GM12878 (cell line): ENCODE measurements around the gene ZNF688. TPM values are rescaled to one million over a fixed set of nuclear protein-coding genes. Genes with fewer than 3 reads are reported as not detected.
"Not testable (repeated sequence)": the region's sequence is repeated elsewhere in the genome, so short reads cannot be mapped to it uniquely, and the experiment has no call there.

Source experiments
- ATAC-seq: fragments of 200-7000 bp; cut with Tn5 transposase; 3 replicates; pipeline ENCODE4 v1.9.1; 2020; ENCODE audit warnings: mild to moderate bottlenecking, moderate library complexity
- BruUV-seq: library from RNA; stranded (reverse); fragments of 400-500 nt; replicated peaks from 2 replicates; lab custom pipeline; 2021; lab: Mats Ljungman, UMichigan
- CTCF ChIA-PET: fragments of 300-600 bp; sonication (Branson Sonifier 250); formaldehyde crosslinking; extraction: SDS; loops from one replicate; lab custom pipeline; 2021; ENCODE audit warnings: inconsistent platforms; lab: Yijun Ruan, JAX
- POLR2A ChIA-PET: fragments of 350-600 bp; formaldehyde crosslinking; extraction: SDS; loops from one replicate; lab custom pipeline; 2021; ENCODE audit warnings: inconsistent platforms; lab: Charles Lee
- RAD21 ChIA-PET: fragments of 300-600 bp; sonication (Branson Sonifier 250); formaldehyde crosslinking; loops from one replicate; lab custom pipeline; 2023; ENCODE audit warnings: antibody characterized with exemption; ENCODE audit not compliant: unreplicated experiment; lab: Charles Lee
- SMC1A ChIA-PET: fragments of 300-600 bp; sonication (Branson Sonifier 250); formaldehyde crosslinking; loops from one replicate; lab custom pipeline; 2023; ENCODE audit not compliant: unreplicated experiment, uncharacterized antibody; lab: Charles Lee
- DNase-seq: peaks from one replicate; pipeline ENCODE4 v3.0.0-alpha.2; 2011; ENCODE audit warnings: low read depth, low spot score
- FAIRE-seq: peaks from 3 replicates; lab custom pipeline; 2011; peaks lifted over from hg19 to GRCh38; lab: Jason Lieb, UNC
- H2AFZ ChIP-seq: 2 replicates; pipeline ENCODE4 v1.6.0; 2011; ENCODE audit warnings: low read depth, low read length, control low read depth; ENCODE audit not compliant: control insufficient read depth
- H3K27ac ChIP-seq: 2 replicates; pipeline ENCODE4 v1.5.1; 2011; ENCODE audit warnings: control low read depth; ENCODE audit not compliant: control insufficient read depth, insufficient read depth
- H3K27me3 ChIP-seq, 2 experiments: replicated peaks in 1 of 2; 2 replicates each; pipeline versions ENCODE4 v1.6.0 to v1.6.1; 2011; ENCODE audit warnings: low read length in 1 of 2; ENCODE audit not compliant: control insufficient read depth in 2 of 2, insufficient read depth in 2 of 2
- H3K36me3 ChIP-seq, 2 experiments: 2 replicates each; pipeline ENCODE4 v1.5.1; 2011; ENCODE audit warnings: low read length in 1 of 2; ENCODE audit not compliant: control insufficient read depth in 2 of 2, insufficient read depth in 2 of 2
- H3K4me1 ChIP-seq: 2 replicates; pipeline ENCODE4 v1.6.1; 2011; ENCODE audit warnings: mild to moderate bottlenecking, low read length, moderate library complexity, mixed read lengths; ENCODE audit not compliant: control insufficient read depth, insufficient read depth
- H3K4me2 ChIP-seq: 2 replicates; pipeline ENCODE4 v1.6.0; 2011; ENCODE audit warnings: control low read depth; ENCODE audit not compliant: control insufficient read depth, insufficient read depth
- H3K4me3 ChIP-seq: fragments of 200-600 bp; sonication (generic); 2 replicates; pipeline ENCODE4 v1.5.1; 2016
- H3K79me2 ChIP-seq: 2 replicates; pipeline ENCODE4 v1.6.0; 2011; ENCODE audit warnings: low read length; ENCODE audit not compliant: control insufficient read depth, insufficient read depth
- H3K9ac ChIP-seq: 2 replicates; pipeline ENCODE4 v1.8.0; 2011; ENCODE audit warnings: low read length, control low read depth, mixed read lengths; ENCODE audit not compliant: control insufficient read depth, insufficient read depth
- H3K9me3 ChIP-seq: replicated peaks from 3 replicates; pipeline ENCODE4 v1.5.1; 2011; ENCODE audit warnings: mild to moderate bottlenecking, low read length; ENCODE audit not compliant: control insufficient read depth, insufficient read depth
- H4K20me1 ChIP-seq: 2 replicates; pipeline ENCODE4 v1.6.0; 2011; ENCODE audit not compliant: control insufficient read depth, insufficient read depth
- CEBPZ ChIP-seq: fragments of 150-350 bp; IDR thresholded peaks from 2 replicates; pipeline ENCODE4 v1.6.1; 2016; ENCODE audit warnings: low read depth, low read length
- EP300 ChIP-seq, 2 experiments: fragments of 150-350 bp in 1 of 2; IDR thresholded peaks; 2 replicates each; pipeline ENCODE4 v1.6.1; 2011 to 2012; ENCODE audit warnings: low read depth in 2 of 2, low read length in 2 of 2, borderline replicate concordance in 1 of 2, improper control_type of control experiment in 1 of 2, inconsistent platforms in 1 of 2; ENCODE audit not compliant: control insufficient read depth in 1 of 2
- JUND ChIP-seq: IDR thresholded peaks from 2 replicates; pipeline ENCODE4 v1.6.1; 2012; ENCODE audit warnings: low read depth, mild to moderate bottlenecking, low read length, improper control_type of control experiment, moderate library complexity
- KLF5 ChIP-seq: fragments of 450-650 bp; IDR thresholded peaks from 2 replicates; pipeline ENCODE4 v1.6.1; 2014; ENCODE audit warnings: mild to moderate bottlenecking; ENCODE audit not compliant: partially characterized antibody
- LARP7 ChIP-seq: fragments of 450-650 bp; IDR thresholded peaks from 2 replicates; pipeline ENCODE4 v1.6.1; 2017; ENCODE audit warnings: mild to moderate bottlenecking
- MEF2B ChIP-seq: fragments of 450-650 bp; IDR thresholded peaks from 2 replicates; pipeline ENCODE4 v1.6.1; 2018; ENCODE audit warnings: mild to moderate bottlenecking, moderate library complexity; ENCODE audit not compliant: partially characterized antibody, poor library complexity, severe bottlenecking
- SREBF2 ChIP-seq: IDR thresholded peaks from 2 replicates; pipeline ENCODE4 v1.6.1; 2012; ENCODE audit warnings: mild to moderate bottlenecking, low read length
- ZNF207 ChIP-seq: fragments of 450-650 bp; IDR thresholded peaks from 2 replicates; pipeline ENCODE4 v1.6.1; 2014; ENCODE audit warnings: antibody characterized with exemption, mild to moderate bottlenecking, borderline replicate concordance
- ZSCAN29 ChIP-seq: fragments of 450-650 bp; IDR thresholded peaks from 2 replicates; pipeline ENCODE4 v1.6.1; 2017; ENCODE audit warnings: mild to moderate bottlenecking, moderate library complexity
- WGBS: methylation state at CpG from one replicate; pipeline ENCODE4 v1.1.6; 2016; ENCODE audit warnings: low lambda C conversion rate; ENCODE audit not compliant: insufficient replicate concordance, insufficient coverage; ENCODE audit errors: missing lambda C conversion rate; 5-methylcytosine and 5-hydroxymethylcytosine counted together
- in situ Hi-C: fragments of 300-500 bp; cut with MboI; formaldehyde crosslinking; loops from 9 replicates; pipeline ENCODE4 v1.14.3; 2018; ENCODE audit warnings: mixed read lengths
- intact Hi-C: fragments of 100-400 bp; cut with micrococcal nuclease; formaldehyde crosslinking; loops from one replicate; pipeline ENCODE4 v1.14.2; 2022; ENCODE audit not compliant: unreplicated experiment
- polyA plus RNA-seq, 11 experiments: library from polyadenylated mRNA; depleted of rRNA in 4 of 11; unstranded in 6 of 11; stranded (reverse) in 5 of 11; fragments of >200 nt; fragmentation: Nextera tagmentation in 4 of 11; fragmentation: Illumina TruSeq in 1 of 11; extraction: Ambion mirVana in 4 of 11; extraction: Trizol in 1 of 11; gene quantifications; 1 replicate in 1 of 11; 2 replicates in 10 of 11; pipeline versions ENCODE4 v1.2.1 to v1.2.3, GENCODE V29; 2011 to 2016; ENCODE audit warnings: inconsistent platforms in 2 of 11, missing spikeins in 2 of 11, low read depth in 1 of 11
- total RNA-seq, 4 experiments: library from RNA; depleted of rRNA in 3 of 4; stranded (reverse); fragments of >200 nt in 3 of 4; fragmentation: Illumina TruSeq in 1 of 4; extraction: Trizol in 1 of 4; gene quantifications; 2 replicates each; pipeline versions ENCODE4 v1.2.1 to v1.2.3, GENCODE V29; 2013 to 2021

Gene ZNF688
- total and polyA plus RNA-seq, 10 of the 15 experiments (the other 5 are each of a cell fraction or from before 2014, with no cell fraction given) = 0.14 to 17.4 (median 10.6) TPM

- TF ChIP-seq JUND (no peak), KLF5 (no peak), ZSCAN29 (no peak), EP300 (IDR thresholded peaks at IDR 0.05; ENCODE audit: borderline replicate concordance in 1 of 2, control insufficient read depth in 1 of 2, low read depth in 2 of 2, low read length in 2 of 2) (no peak), LARP7 (no peak), CEBPZ (no peak), ZNF207 (no peak), SREBF2 (no peak), MEF2B (no peak)
These were observed 29.8 kb downstream of the ZNF688 start (continued) for GRCh38 chr16:30541502-30542329.

GRCh38 chr16:30540916-30541464, 30.5 kb downstream of the ZNF688 start:
- FAIRE-seq = not testable (repeated sequence)
- POLR2A ChIA-PET = interaction anchor here (0.5 to 0.9 kb wide), 3 partner anchors 8 to 16 kb away, joined by 3 to 4 read pairs (median 3); no protein-coding TSS in a partner anchor

GRCh38 chr16:30539986-30540526, 31.5 kb downstream of the ZNF688 start:
- ATAC-seq, H2AFZ ChIP-seq, H3K4me3 ChIP-seq, H3K36me3 ChIP-seq, in situ Hi-C loops, H3K4me2 ChIP-seq, H3K9me3 ChIP-seq, DNase-seq, H4K20me1 ChIP-seq, H3K27me3 ChIP-seq, H3K9ac ChIP-seq, FAIRE-seq, H3K27ac ChIP-seq, BruUV-seq, POLR2A ChIA-PET, H3K4me1 ChIP-seq: not testable (repeated sequence)
- SMC1A ChIA-PET = interaction anchor here (1.2 kb wide), 1 partner anchor 91 kb away, joined by 3 read pairs; no protein-coding TSS in a partner anchor
- CTCF ChIA-PET = interaction anchor here (1.0 kb wide), 1 partner anchor 110 kb away, joined by 3 read pairs; the partner anchor contains the start of gene DCTPP1
- H3K79me2 ChIP-seq = peaks cover 11% of the 10 kb centered on the region
- RAD21 ChIA-PET = interaction anchor here (1.4 kb wide), 1 partner anchor 58 kb away, joined by 5 read pairs; no protein-coding TSS in a partner anchor
- 74% methylated on average over 13 of the region's 13 CpGs for WGBS
- intact Hi-C loops = loop anchor here (5.0 kb wide), 1 partner anchor 93 kb away; the partner anchor contains the start of gene SEPHS2

More at GRCh38 chr16:30540916-30541464, 30.5 kb downstream of the ZNF688 start:
- ChIA-PET CTCF (interaction anchor here (1.0 to 1.3 kb wide), 2 partner anchors 8 to 60 kb away, joined by 3 to 5 read pairs; no protein-coding TSS in a partner anchor), SMC1A (interaction anchor here (1.0 kb wide), 1 partner anchor 90 kb away, joined by 3 read pairs; no protein-coding TSS in a partner anchor), RAD21 (interaction anchor here (1.4 kb wide), 1 partner anchor 57 kb away, joined by 5 read pairs; no protein-coding TSS in a partner anchor)
- intact Hi-C loops, H3K4me2 ChIP-seq, H3K9ac ChIP-seq, H3K27me3 ChIP-seq, H3K9me3 ChIP-seq, ATAC-seq, H3K36me3 ChIP-seq, H3K27ac ChIP-seq, BruUV-seq, DNase-seq, in situ Hi-C loops, H2AFZ ChIP-seq, H3K4me3 ChIP-seq, H3K4me1 ChIP-seq, H3K79me2 ChIP-seq, H4K20me1 ChIP-seq: not testable (repeated sequence)
- WGBS = 87% methylated on average over 9 of the region's 9 CpGs
